Measurements from ENCODE around the gene CACNA1C. TPM values are rescaled to one million over a fixed set of nuclear protein-coding genes. Genes with fewer than 3 reads are reported as not detected.

Gene CACNA1C
- total RNA-seq, 1 experiment from 2014 or later: 1.1 TPM

GRCh38 chr12:2481346-2481745 lies 428.6 kb downstream of the CACNA1C start:
- WGBS (ENCODE audit: extremely low coverage, insufficient read length, low lambda C conversion rate): no CpG with 5 or more reads among the region's 8 CpGs

More at GRCh38 chr12:2481346-2481745, 428.6 kb downstream of the CACNA1C start:
- Histone ChIP-seq H3K27me3 (ENCODE audit: insufficient read depth, low read length) (no peaks in the 10 kb centered on the region), H3K23me2 (ENCODE audit: insufficient read length, low read depth, low read length, poor library complexity, severe bottlenecking) (no peaks in the 10 kb centered on the region), H3K4ac (ENCODE audit: low read depth, low read length) (no peak overlapping the region), H2BK120ac (ENCODE audit: low read depth, low read length, poor library complexity, severe bottlenecking) (no peak overlapping the region), H4K8ac (replicated peaks; ENCODE audit: insufficient read length, low read depth, low read length) (no peak overlapping the region), H3K9me3 (ENCODE audit: control insufficient read depth, low read depth, low read length) (no peaks in the 10 kb centered on the region), H4K20me1 (ENCODE audit: control insufficient read depth, insufficient read depth, insufficient read length) (no peaks in the 10 kb centered on the region), H2BK5ac (ENCODE audit: insufficient read length, low read length) (no peak overlapping the region), H3K23ac (ENCODE audit: insufficient read length, low read depth, low read length) (no peak overlapping the region), H4K5ac (ENCODE audit: insufficient read length, low read depth, low read length) (no peak overlapping the region), H3K56ac (ENCODE audit: insufficient read length, low read depth, low read length) (no peak overlapping the region), H3K27ac (ENCODE audit: insufficient read length, low read depth, low read length) (no peak overlapping the region), H3K79me2 (ENCODE audit: insufficient read depth, low read length) (no peaks in the 10 kb centered on the region), H2BK20ac (ENCODE audit: low read depth, low read length, poor library complexity, severe bottlenecking) (no peak overlapping the region), H2BK15ac (ENCODE audit: low read depth, low read length) (no peak overlapping the region), H3T11ph (ENCODE audit: low read length) (no peak overlapping the region), H3K14ac (ENCODE audit: insufficient read depth, low read length) (no peak overlapping the region), H2BK12ac (ENCODE audit: insufficient read length, low read depth, low read length) (no peak overlapping the region), H3K4me1 (ENCODE audit: insufficient read depth, low read length) (no peaks in the 10 kb centered on the region), H2AK5ac (ENCODE audit: insufficient read length, low read length) (no peak overlapping the region), H3K18ac (ENCODE audit: insufficient read length, low read depth, low read length) (no peak overlapping the region), H3K79me1 (ENCODE audit: insufficient read depth, low read depth, low read length, poor library complexity, severe bottlenecking) (no peaks in the 10 kb centered on the region), H4K91ac (ENCODE audit: insufficient read length, low read depth, low read length) (no peak overlapping the region), H2AFZ (ENCODE audit: low read length) (no peak overlapping the region), H3K4me2 (ENCODE audit: insufficient read depth, insufficient read length, low read length) (no peak overlapping the region), H3K9ac (ENCODE audit: extremely low read depth, insufficient read length, low read length) (no peak overlapping the region)
- H3K4me3 Mint-ChIP-seq: no peak overlapping the region
- H3K4me1 Mint-ChIP-seq: no peaks in the 10 kb centered on the region
- TF ChIP-seq CTCF (conservative IDR thresholded peaks at IDR 0.05): no peak
- H3K9me3 Mint-ChIP-seq: no peaks in the 10 kb centered on the region; a peak in 1 of 5 replicates
- DNase-seq: no peak
- H3K27ac Mint-ChIP-seq: no peak overlapping the region
- peaks cover 6% of the 10 kb centered on the region for H3K27me3 Mint-ChIP-seq (ENCODE audit: low read depth)
- no peaks in the 10 kb centered on the region for H3K36me3 Mint-ChIP-seq (ENCODE audit: insufficient read depth in 1 of 3, low read depth in 3 of 3)

Measured in H9 (cell line).